ENCODE data around the gene GOSR1.
A peak's percentile ranks its signal among the peaks of the same experiment; 100 is the strongest.
"Not testable (repeated sequence)": the region's sequence is repeated elsewhere in the genome, so short reads cannot be mapped to it uniquely, and the experiment has no call there.

GOSR1 gene

GRCh38 chr17:30545024-30545423 lies 67.8 kb downstream of the GOSR1 start:
- Mint-ChIP-seq H3K27ac (no peak overlapping the region), H3K9me3 (no peaks in the 10 kb centered on the region), H3K27me3 (peaks cover 4% of the 10 kb centered on the region), H3K4me3 (no peak overlapping the region), H3K36me3 (no peaks in the 10 kb centered on the region), H3K4me1 (no peaks in the 10 kb centered on the region)
- CTCF ChIA-PET = no interaction called here
- DNase-seq = no peak

GRCh38 chr17:30547778-30548573 lies 70.8 kb downstream of the GOSR1 start:
- no peaks in the 10 kb centered on the region for H3K27me3 Mint-ChIP-seq
- no peak for DNase-seq
- no peaks in the 10 kb centered on the region for H3K9me3 Mint-ChIP-seq
- CTCF ChIA-PET = no interaction called here
- no peak overlapping the region for H3K4me3 Mint-ChIP-seq
- H3K36me3 Mint-ChIP-seq = no peaks in the 10 kb centered on the region
- no peak overlapping the region for H3K27ac Mint-ChIP-seq
- peaks cover 16% of the 10 kb centered on the region for H3K4me1 Mint-ChIP-seq

GRCh38 chr17:30549181-30549580 lies 72.0 kb downstream of the GOSR1 start:
- peaks cover 16% of the 10 kb centered on the region for H3K4me1 Mint-ChIP-seq
- H3K27ac Mint-ChIP-seq, CTCF ChIA-PET, H3K36me3 Mint-ChIP-seq, DNase-seq, H3K4me3 Mint-ChIP-seq, H3K27me3 Mint-ChIP-seq, H3K9me3 Mint-ChIP-seq: not testable (repeated sequence)

- Mint-ChIP-seq H3K9me3 (no peaks in the 10 kb centered on the region), H3K4me3 (no peak overlapping the region), H3K4me1 (peaks cover 16% of the 10 kb centered on the region), H3K36me3 (no peaks in the 10 kb centered on the region), H3K27me3 (no peaks in the 10 kb centered on the region), H3K27ac (no peak overlapping the region)
- DNase-seq = no peak
- CTCF ChIA-PET = no interaction called here
These were observed 72.8 kb downstream of the GOSR1 start for GRCh38 chr17:30549864-30550511.

GRCh38 chr17:30550512-30551273 lies 73.5 kb downstream of the GOSR1 start:
- no peak for DNase-seq
- CTCF ChIA-PET = no interaction called here
- Mint-ChIP-seq H3K4me3 (no peak overlapping the region), H3K27me3 (no peaks in the 10 kb centered on the region), H3K4me1 (peaks cover 16% of the 10 kb centered on the region), H3K9me3 (no peaks in the 10 kb centered on the region), H3K36me3 (no peaks in the 10 kb centered on the region), H3K27ac (peak overlapping the region; percentile 6)

GRCh38 chr17:30551274-30551995 lies 74.2 kb downstream of the GOSR1 start:
- DNase-seq, H3K4me3 Mint-ChIP-seq, H3K27me3 Mint-ChIP-seq, CTCF ChIA-PET, H3K9me3 Mint-ChIP-seq, H3K36me3 Mint-ChIP-seq: not testable (repeated sequence)
- Mint-ChIP-seq H3K4me1 (peaks cover 16% of the 10 kb centered on the region), H3K27ac (peak overlapping the region; percentile 33)

GRCh38 chr17:30551996-30552339 lies 74.8 kb downstream of the GOSR1 start:
- CTCF ChIA-PET = no interaction called here
- no peak for DNase-seq
- H3K27ac Mint-ChIP-seq = no peak overlapping the region
- H3K9me3 Mint-ChIP-seq = no peaks in the 10 kb centered on the region
- H3K36me3 Mint-ChIP-seq = no peaks in the 10 kb centered on the region
- peaks cover 16% of the 10 kb centered on the region for H3K4me1 Mint-ChIP-seq
- H3K4me3 Mint-ChIP-seq = no peak overlapping the region
- H3K27me3 Mint-ChIP-seq = no peaks in the 10 kb centered on the region

- Mint-ChIP-seq H3K4me3 (no peak overlapping the region), H3K4me1 (peaks cover 21% of the 10 kb centered on the region), H3K27me3 (no peaks in the 10 kb centered on the region), H3K36me3 (no peaks in the 10 kb centered on the region), H3K27ac (no peak overlapping the region), H3K9me3 (no peaks in the 10 kb centered on the region)
- CTCF ChIA-PET = no interaction called here
- DNase-seq = no peak
These were observed 75.9 kb downstream of the GOSR1 start for GRCh38 chr17:30552994-30553566.

GRCh38 chr17:30553823-30554440 lies 76.7 kb downstream of the GOSR1 start:
- DNase-seq, H3K9me3 Mint-ChIP-seq, H3K27me3 Mint-ChIP-seq, H3K4me3 Mint-ChIP-seq, H3K36me3 Mint-ChIP-seq, CTCF ChIA-PET, H3K27ac Mint-ChIP-seq: not testable (repeated sequence)
- peaks cover 21% of the 10 kb centered on the region for H3K4me1 Mint-ChIP-seq

- H3K27ac Mint-ChIP-seq = no peak overlapping the region
- CTCF ChIA-PET = no interaction called here
These were observed 77.9 kb downstream of the GOSR1 start for GRCh38 chr17:30554839-30555751.

GRCh38 chr17:30555942-30556341 lies 78.7 kb downstream of the GOSR1 start:
- H3K27me3 Mint-ChIP-seq = no peaks in the 10 kb centered on the region
- H3K4me3 Mint-ChIP-seq = no peak overlapping the region
- CTCF ChIA-PET = no interaction called here
- no peaks in the 10 kb centered on the region for H3K9me3 Mint-ChIP-seq
- H3K27ac Mint-ChIP-seq = no peak overlapping the region
- no peak for DNase-seq
- H3K4me1 Mint-ChIP-seq = peaks cover 12% of the 10 kb centered on the region
- no peaks in the 10 kb centered on the region for H3K36me3 Mint-ChIP-seq

More at GRCh38 chr17:30554839-30555751, 77.9 kb downstream of the GOSR1 start:
- Mint-ChIP-seq H3K36me3 (no peaks in the 10 kb centered on the region), H3K9me3 (no peaks in the 10 kb centered on the region), H3K4me3 (no peak overlapping the region), H3K27me3 (no peaks in the 10 kb centered on the region), H3K4me1 (peaks cover 21% of the 10 kb centered on the region)
- DNase-seq = no peak

- H3K4me1 Mint-ChIP-seq = peaks cover 6% of the 10 kb centered on the region
- no peaks in the 10 kb centered on the region for H3K9me3 Mint-ChIP-seq
- H3K4me3 Mint-ChIP-seq = no peak overlapping the region
- H3K27ac Mint-ChIP-seq = no peak overlapping the region
- no peak for DNase-seq
- no peaks in the 10 kb centered on the region for H3K27me3 Mint-ChIP-seq
- CTCF ChIA-PET = no interaction called here
- no peaks in the 10 kb centered on the region for H3K36me3 Mint-ChIP-seq
These were observed 79.4 kb downstream of the GOSR1 start for GRCh38 chr17:30556374-30557332.
